ENCODE results near the gene MYRIP.

The MYRIP gene

GRCh38 chr3:39920271-39920670, 110.9 kb downstream of the MYRIP start:
- no peaks in the 10 kb centered on the region for H3K36me3 ChIP-seq (ENCODE audit: insufficient read depth, low read length)
- H2AFZ ChIP-seq (ENCODE audit: low read depth, low read length) = no peak overlapping the region
- no peak overlapping the region for H3K4me3 ChIP-seq (ENCODE audit: low read length)
- H3K4me1 ChIP-seq (ENCODE audit: insufficient read depth, low read length) = no peaks in the 10 kb centered on the region
- no peaks in the 10 kb centered on the region for H3K9me3 ChIP-seq (ENCODE audit: low read length)
- no peaks in the 10 kb centered on the region for H3K27me3 ChIP-seq (ENCODE audit: insufficient read depth, low read length)

GRCh38 chr3:39927479-39927878, 118.1 kb downstream of the MYRIP start:
- Histone ChIP-seq H3K9me3 (ENCODE audit: low read length) (no peaks in the 10 kb centered on the region), H2AFZ (ENCODE audit: low read depth, low read length) (no peak overlapping the region), H3K4me3 (ENCODE audit: low read length) (no peak overlapping the region), H3K27me3 (ENCODE audit: insufficient read depth, low read length) (no peaks in the 10 kb centered on the region), H3K4me1 (ENCODE audit: insufficient read depth, low read length) (no peaks in the 10 kb centered on the region), H3K36me3 (ENCODE audit: insufficient read depth, low read length) (no peaks in the 10 kb centered on the region)

GRCh38 chr3:39933986-39934693, 124.7 kb downstream of the MYRIP start:
- Histone ChIP-seq H3K36me3 (ENCODE audit: insufficient read depth, low read length) (no peaks in the 10 kb centered on the region), H2AFZ (ENCODE audit: low read depth, low read length) (no peak overlapping the region), H3K4me3 (ENCODE audit: low read length) (no peak overlapping the region), H3K27me3 (ENCODE audit: insufficient read depth, low read length) (no peaks in the 10 kb centered on the region), H3K9me3 (ENCODE audit: low read length) (no peaks in the 10 kb centered on the region), H3K4me1 (ENCODE audit: insufficient read depth, low read length) (no peaks in the 10 kb centered on the region)

GRCh38 chr3:39934696-39935095, 125.3 kb downstream of the MYRIP start:
- H3K4me1 ChIP-seq (ENCODE audit: insufficient read depth, low read length) = no peaks in the 10 kb centered on the region
- H3K9me3 ChIP-seq (ENCODE audit: low read length) = no peaks in the 10 kb centered on the region
- no peaks in the 10 kb centered on the region for H3K36me3 ChIP-seq (ENCODE audit: insufficient read depth, low read length)
- no peak overlapping the region for H3K4me3 ChIP-seq (ENCODE audit: low read length)
- no peak overlapping the region for H2AFZ ChIP-seq (ENCODE audit: low read depth, low read length)
- H3K27me3 ChIP-seq (ENCODE audit: insufficient read depth, low read length) = no peaks in the 10 kb centered on the region

GRCh38 chr3:39935261-39935660, 125.9 kb downstream of the MYRIP start:
- Histone ChIP-seq H3K4me1 (ENCODE audit: insufficient read depth, low read length) (no peaks in the 10 kb centered on the region), H3K4me3 (ENCODE audit: low read length) (no peak overlapping the region), H3K27me3 (ENCODE audit: insufficient read depth, low read length) (no peaks in the 10 kb centered on the region), H3K36me3 (ENCODE audit: insufficient read depth, low read length) (no peaks in the 10 kb centered on the region), H3K9me3 (ENCODE audit: low read length) (no peaks in the 10 kb centered on the region), H2AFZ (ENCODE audit: low read depth, low read length) (no peak overlapping the region)

- H3K4me1 ChIP-seq (ENCODE audit: insufficient read depth, low read length) = no peaks in the 10 kb centered on the region
- H2AFZ ChIP-seq (ENCODE audit: low read depth, low read length) = no peak overlapping the region
- H3K4me3 ChIP-seq (ENCODE audit: low read length) = no peak overlapping the region
- no peaks in the 10 kb centered on the region for H3K27me3 ChIP-seq (ENCODE audit: insufficient read depth, low read length)
- no peaks in the 10 kb centered on the region for H3K9me3 ChIP-seq (ENCODE audit: low read length)
- no peaks in the 10 kb centered on the region for H3K36me3 ChIP-seq (ENCODE audit: insufficient read depth, low read length)
These were observed 127.4 kb downstream of the MYRIP start for GRCh38 chr3:39936848-39937247.

GRCh38 chr3:39937315-39937714, 127.9 kb downstream of the MYRIP start:
- Histone ChIP-seq H3K9me3 (ENCODE audit: low read length) (no peaks in the 10 kb centered on the region), H3K4me3 (ENCODE audit: low read length) (no peak overlapping the region)

GRCh38 chr3:39937874-39938273, 128.5 kb downstream of the MYRIP start:
- Histone ChIP-seq H3K27me3 (ENCODE audit: insufficient read depth, low read length) (no peaks in the 10 kb centered on the region), H3K9me3 (ENCODE audit: low read length) (no peaks in the 10 kb centered on the region), H3K4me1 (ENCODE audit: insufficient read depth, low read length) (no peaks in the 10 kb centered on the region)

More at GRCh38 chr3:39937315-39937714, 127.9 kb downstream of the MYRIP start:
- Histone ChIP-seq H2AFZ (ENCODE audit: low read depth, low read length) (no peak overlapping the region), H3K27me3 (ENCODE audit: insufficient read depth, low read length) (no peaks in the 10 kb centered on the region), H3K36me3 (ENCODE audit: insufficient read depth, low read length) (no peaks in the 10 kb centered on the region), H3K4me1 (ENCODE audit: insufficient read depth, low read length) (no peaks in the 10 kb centered on the region)

GRCh38 chr3:39941931-39942330, 132.5 kb downstream of the MYRIP start:
- Histone ChIP-seq H2AFZ (ENCODE audit: low read depth, low read length) (no peak overlapping the region), H3K4me3 (ENCODE audit: low read length) (no peak overlapping the region), H3K4me1 (ENCODE audit: insufficient read depth, low read length) (no peaks in the 10 kb centered on the region), H3K36me3 (ENCODE audit: insufficient read depth, low read length) (no peaks in the 10 kb centered on the region), H3K9me3 (ENCODE audit: low read length) (no peaks in the 10 kb centered on the region), H3K27me3 (ENCODE audit: insufficient read depth, low read length) (no peaks in the 10 kb centered on the region)

More at GRCh38 chr3:39937874-39938273, 128.5 kb downstream of the MYRIP start:
- no peak overlapping the region for H2AFZ ChIP-seq (ENCODE audit: low read depth, low read length)
- H3K4me3 ChIP-seq (ENCODE audit: low read length) = no peak overlapping the region
- H3K36me3 ChIP-seq (ENCODE audit: insufficient read depth, low read length) = no peaks in the 10 kb centered on the region

GRCh38 chr3:39960515-39961191, 151.2 kb downstream of the MYRIP start:
- Histone ChIP-seq H3K4me3 (ENCODE audit: low read length) (no peak overlapping the region), H3K4me1 (ENCODE audit: insufficient read depth, low read length) (no peaks in the 10 kb centered on the region), H3K9me3 (ENCODE audit: low read length) (no peaks in the 10 kb centered on the region), H2AFZ (ENCODE audit: low read depth, low read length) (no peak overlapping the region), H3K27me3 (ENCODE audit: insufficient read depth, low read length) (no peaks in the 10 kb centered on the region), H3K36me3 (ENCODE audit: insufficient read depth, low read length) (no peaks in the 10 kb centered on the region)

- Histone ChIP-seq H3K9me3 (ENCODE audit: low read length) (no peaks in the 10 kb centered on the region), H3K4me1 (ENCODE audit: insufficient read depth, low read length) (no peaks in the 10 kb centered on the region), H3K27me3 (ENCODE audit: insufficient read depth, low read length) (no peaks in the 10 kb centered on the region), H2AFZ (ENCODE audit: low read depth, low read length) (no peak overlapping the region), H3K36me3 (ENCODE audit: insufficient read depth, low read length) (no peaks in the 10 kb centered on the region), H3K4me3 (ENCODE audit: low read length) (no peak overlapping the region)
These were observed 151.8 kb downstream of the MYRIP start for GRCh38 chr3:39961230-39961629.

- H3K9me3 ChIP-seq (ENCODE audit: low read length) = no peaks in the 10 kb centered on the region
- H2AFZ ChIP-seq (ENCODE audit: low read depth, low read length) = no peak overlapping the region
- no peaks in the 10 kb centered on the region for H3K27me3 ChIP-seq (ENCODE audit: insufficient read depth, low read length)
- H3K4me1 ChIP-seq (ENCODE audit: insufficient read depth, low read length) = no peaks in the 10 kb centered on the region
- H3K4me3 ChIP-seq (ENCODE audit: low read length) = no peak overlapping the region
- H3K36me3 ChIP-seq (ENCODE audit: insufficient read depth, low read length) = no peaks in the 10 kb centered on the region
These were observed 153.2 kb downstream of the MYRIP start for GRCh38 chr3:39962581-39962980.

GRCh38 chr3:39965461-39965860, 156.1 kb downstream of the MYRIP start:
- H3K36me3 ChIP-seq (ENCODE audit: insufficient read depth, low read length) = no peaks in the 10 kb centered on the region
- no peak overlapping the region for H2AFZ ChIP-seq (ENCODE audit: low read depth, low read length)
- H3K9me3 ChIP-seq (ENCODE audit: low read length) = no peaks in the 10 kb centered on the region
- no peaks in the 10 kb centered on the region for H3K27me3 ChIP-seq (ENCODE audit: insufficient read depth, low read length)
- H3K4me3 ChIP-seq (ENCODE audit: low read length) = no peak overlapping the region
- no peaks in the 10 kb centered on the region for H3K4me1 ChIP-seq (ENCODE audit: insufficient read depth, low read length)
